GM12892 (cell line): ENCODE data around the gene TAF8.

Source experiments
- DNase-seq: peaks from one replicate; pipeline ENCODE4 v3.0.0; 2011; ENCODE audit not compliant: insufficient read length
- FAIRE-seq: peaks from 2 replicates; lab custom pipeline; 2011; peaks lifted over from hg19 to GRCh38; lab: Jason Lieb, UNC
- POLR2A ChIP-seq: IDR thresholded peaks from 2 replicates; pipeline ENCODE4 v1.6.1; 2011; ENCODE audit warnings: low read depth, low read length, control low read depth
- POLR2AphosphoS5 ChIP-seq: IDR thresholded peaks from 2 replicates; pipeline ENCODE4 v1.6.1; 2011; ENCODE audit warnings: low read depth, low read length, control low read depth
- TAF1 ChIP-seq: IDR thresholded peaks from 2 replicates; pipeline ENCODE4 v1.6.1; 2011; ENCODE audit warnings: low read depth, mild to moderate bottlenecking, control low read depth, low read length, borderline replicate concordance

TAF8 gene

DNA sequence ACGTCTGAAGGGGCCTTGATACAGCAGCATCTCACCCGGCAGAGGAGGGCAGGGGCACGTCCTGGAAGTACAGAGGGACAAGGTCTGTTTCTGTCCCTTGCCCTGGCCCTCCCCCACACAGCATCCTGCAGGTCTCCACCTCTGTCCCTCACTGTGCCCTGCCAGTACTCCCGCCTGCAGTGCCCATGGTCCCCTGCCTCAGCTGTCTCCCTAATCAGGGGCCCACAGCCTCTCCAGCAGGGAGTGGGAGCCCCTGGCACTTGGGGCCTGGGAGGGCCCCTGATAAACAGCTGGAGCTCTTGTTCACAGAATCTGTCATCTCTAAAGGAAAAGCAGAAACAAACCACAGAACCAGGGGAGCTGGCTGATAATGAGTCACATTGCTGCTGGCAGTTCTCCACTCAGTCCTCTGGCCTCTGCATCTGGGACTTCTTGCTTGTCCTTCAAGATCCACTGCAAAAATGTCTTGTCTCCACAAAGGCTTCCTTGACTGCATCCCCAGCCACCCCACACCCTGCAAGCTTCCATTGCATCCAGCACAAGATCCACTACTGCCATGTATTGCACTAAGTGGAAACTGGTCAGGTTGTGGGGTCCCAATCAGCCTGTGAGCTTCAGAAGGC, 33.2 kb upstream of the TAF8 start:
- no peak for TF ChIP-seq TAF1
- TF ChIP-seq POLR2A = no peak
- TF ChIP-seq POLR2AphosphoS5 = no peak
- FAIRE-seq (peak; percentile 17), DNase-seq (no peak)

DNA sequence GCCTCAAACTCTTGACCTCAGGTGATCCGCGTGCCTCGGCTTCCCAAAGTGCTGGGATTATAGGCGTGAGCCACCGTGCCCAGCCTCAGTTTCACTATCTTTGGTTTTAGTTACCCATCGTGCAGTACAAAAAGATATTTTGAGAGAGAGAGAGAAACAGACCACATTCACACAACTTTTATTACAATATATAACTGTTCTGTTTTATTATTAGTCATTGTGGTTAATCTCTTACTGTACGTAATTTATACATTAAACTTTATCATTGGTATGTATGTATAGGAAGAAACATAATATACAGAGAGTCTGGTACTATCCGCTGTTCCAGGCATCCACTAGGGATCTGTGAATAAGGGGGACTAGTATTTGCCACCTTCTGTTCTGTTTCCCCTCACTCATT, 29.4 kb upstream of the TAF8 start:
- no peak for TF ChIP-seq POLR2A
- no peak for TF ChIP-seq TAF1
- TF ChIP-seq POLR2AphosphoS5 = no peak
- no peak for DNase-seq
- FAIRE-seq = no peak

DNA sequence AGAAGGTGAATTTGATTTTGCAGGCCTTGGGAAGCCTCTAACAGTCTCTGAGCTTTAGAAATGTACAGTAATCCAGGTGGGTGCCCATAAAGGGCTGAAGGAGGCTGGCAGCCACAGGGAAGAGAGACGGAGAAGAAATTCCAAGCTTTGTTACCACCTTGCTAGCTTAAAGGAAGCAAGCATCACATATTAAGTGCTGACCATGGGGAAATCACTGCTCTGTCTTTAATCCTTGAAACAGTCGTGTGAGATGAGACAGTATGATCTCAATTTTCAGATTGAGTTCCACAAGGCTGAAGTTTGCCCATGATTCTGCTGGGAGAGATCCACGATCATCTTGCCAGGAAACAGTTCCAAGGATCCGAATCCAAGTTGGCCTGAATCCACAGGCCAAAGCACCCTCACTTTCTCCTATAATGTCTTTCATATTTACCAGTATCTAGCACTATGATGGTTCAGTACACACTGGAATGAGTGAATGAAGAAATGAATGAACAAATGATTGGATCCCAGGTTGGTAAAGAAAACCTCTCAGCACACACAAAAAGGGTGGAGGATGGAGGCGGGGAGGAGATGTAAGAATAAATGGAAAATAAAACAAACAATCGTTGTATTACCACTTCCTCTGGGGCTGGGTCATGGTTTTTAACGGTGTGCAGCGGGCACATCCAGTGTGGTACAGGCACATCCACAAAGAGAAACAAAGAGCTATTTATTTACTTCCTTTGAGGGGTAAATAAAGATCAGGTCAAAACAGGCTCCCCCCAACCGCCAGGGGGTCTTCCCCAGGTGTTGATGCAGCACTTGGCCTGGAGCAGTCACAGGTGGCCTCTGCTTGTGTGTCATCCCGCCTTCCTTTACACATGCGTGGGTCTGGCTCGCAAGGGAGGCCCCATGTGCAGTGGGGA, 28.2 kb upstream of the TAF8 start:
- DNase-seq (no peak), FAIRE-seq (peak; percentile 68)
- no peak for TF ChIP-seq POLR2AphosphoS5
- TF ChIP-seq POLR2A = no peak
- TF ChIP-seq TAF1 = no peak

DNA sequence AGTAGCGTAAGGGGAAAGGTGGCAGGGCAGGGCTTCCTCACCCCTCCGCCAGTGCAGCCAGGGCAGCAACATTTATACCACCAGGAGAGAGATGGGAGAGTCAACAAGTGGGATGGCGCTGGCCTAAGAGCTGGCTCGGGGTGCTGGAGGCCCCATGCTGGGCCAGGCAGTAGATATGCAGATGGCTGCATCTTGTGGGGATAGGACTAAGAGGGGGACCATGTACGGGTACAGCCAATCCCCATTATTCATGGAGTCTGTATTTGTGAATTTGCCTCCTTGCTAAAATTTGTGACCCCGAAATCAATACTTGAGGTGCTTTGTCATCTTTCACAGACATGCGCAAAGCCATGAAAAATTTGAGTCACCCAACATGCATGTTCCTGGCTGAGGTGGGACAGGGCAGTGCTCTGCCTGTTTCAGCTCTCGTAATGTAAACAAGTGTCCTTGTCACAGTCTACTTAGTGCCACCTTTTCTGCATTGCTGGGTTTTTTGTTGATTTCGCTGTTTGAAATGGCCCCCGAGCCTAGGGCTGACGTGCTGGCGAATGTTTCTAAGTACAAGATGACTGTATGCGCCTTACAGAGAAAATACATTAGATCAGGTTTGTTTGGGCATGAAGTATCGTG, 27.5 kb upstream of the TAF8 start:
- DNase-seq (no peak), FAIRE-seq (peak; percentile 76)
- TF ChIP-seq POLR2A = no peak
- TF ChIP-seq TAF1 = no peak
- no peak for TF ChIP-seq POLR2AphosphoS5

DNA sequence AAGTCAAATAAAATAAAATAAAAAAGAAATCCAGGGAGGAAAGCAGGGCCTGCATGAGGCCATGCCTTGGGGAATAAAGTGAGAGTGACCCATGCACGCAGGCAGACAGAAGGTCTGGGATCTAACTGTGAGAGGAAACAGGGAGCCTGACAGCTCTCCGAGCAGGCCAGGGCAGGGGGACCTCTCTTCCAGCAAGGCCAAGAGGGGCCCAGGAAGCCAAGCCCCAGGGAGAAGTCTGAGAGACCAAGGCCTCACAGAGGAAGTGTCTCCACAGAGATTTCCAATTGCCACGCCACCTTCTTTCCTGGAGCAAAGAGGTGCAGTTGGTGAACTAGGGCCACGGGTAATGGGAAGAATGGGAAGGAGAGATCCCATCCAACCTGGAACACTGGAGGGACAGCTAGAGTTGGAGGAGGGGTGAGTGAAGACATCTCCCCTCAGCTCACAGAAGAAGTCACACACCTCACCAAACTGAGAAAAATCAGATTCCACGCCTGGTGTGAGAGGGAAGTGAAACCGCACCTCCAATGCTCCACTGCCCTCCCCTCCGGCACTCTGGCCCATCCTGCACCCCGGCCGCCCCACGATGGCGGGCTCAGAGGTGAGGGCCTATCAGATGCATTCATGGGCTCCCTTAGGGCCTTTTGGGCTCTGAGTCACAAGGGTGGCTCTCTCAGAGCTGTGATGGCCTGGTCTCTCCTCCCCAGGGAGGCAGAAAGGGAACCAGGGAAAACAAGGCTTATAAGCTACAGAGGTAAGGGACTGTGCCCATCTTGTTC, 25.1 kb upstream of the TAF8 start:
- peak; percentile 69 for DNase-seq
- TF ChIP-seq POLR2A = peak; percentile 58; the same call in 1 of the 2 replicates
- 0 out of 2 replicates have a peak, but pooled peaks have one; percentile 32 for TF ChIP-seq POLR2AphosphoS5
- TF ChIP-seq TAF1 = no peak
- peak; percentile 95 for FAIRE-seq

DNA sequence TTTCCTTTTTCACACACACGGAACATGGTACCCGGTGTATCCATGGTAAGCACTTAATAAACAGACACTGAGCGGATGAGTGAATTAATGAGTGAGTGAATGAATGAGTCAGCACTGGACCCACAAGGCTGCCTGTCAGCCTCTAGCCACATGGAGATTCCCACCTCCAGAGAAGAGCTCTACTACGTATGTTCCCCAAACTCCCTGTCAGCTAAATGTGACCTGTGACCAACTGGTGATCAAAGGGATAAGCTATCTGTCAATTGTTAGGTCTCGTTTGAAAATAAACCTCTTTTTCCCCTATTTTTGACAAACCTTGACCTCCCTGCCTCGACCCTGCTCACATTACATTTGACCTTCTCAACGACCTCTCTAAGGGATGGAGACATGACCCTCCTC, 24.5 kb upstream of the TAF8 start:
- no peak for TF ChIP-seq TAF1
- no peak for TF ChIP-seq POLR2AphosphoS5
- TF ChIP-seq POLR2A = no peak
- DNase-seq (no peak), FAIRE-seq (no peak)

DNA sequence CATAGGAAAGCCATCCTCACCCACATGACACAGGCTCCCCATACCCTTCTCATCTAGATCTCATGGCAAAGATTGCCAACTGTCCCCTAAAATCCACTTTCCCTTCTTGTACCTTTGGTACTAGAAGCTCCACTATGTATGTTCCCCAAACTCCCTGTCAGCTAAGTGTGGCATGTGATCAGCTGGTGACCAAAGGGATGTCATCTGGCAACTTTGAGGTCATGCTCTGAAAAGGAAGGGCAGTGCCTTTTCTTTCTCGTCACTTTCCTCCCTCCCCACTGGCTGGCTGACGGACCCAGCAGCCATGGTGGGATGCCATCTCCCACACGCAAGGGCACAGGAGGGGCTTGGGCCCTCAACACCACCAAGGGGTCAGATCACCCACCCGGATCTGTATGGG, 23.8 kb upstream of the TAF8 start:
- FAIRE-seq (no peak), DNase-seq (no peak)
- no peak for TF ChIP-seq POLR2AphosphoS5
- no peak for TF ChIP-seq TAF1
- TF ChIP-seq POLR2A = no peak

DNA sequence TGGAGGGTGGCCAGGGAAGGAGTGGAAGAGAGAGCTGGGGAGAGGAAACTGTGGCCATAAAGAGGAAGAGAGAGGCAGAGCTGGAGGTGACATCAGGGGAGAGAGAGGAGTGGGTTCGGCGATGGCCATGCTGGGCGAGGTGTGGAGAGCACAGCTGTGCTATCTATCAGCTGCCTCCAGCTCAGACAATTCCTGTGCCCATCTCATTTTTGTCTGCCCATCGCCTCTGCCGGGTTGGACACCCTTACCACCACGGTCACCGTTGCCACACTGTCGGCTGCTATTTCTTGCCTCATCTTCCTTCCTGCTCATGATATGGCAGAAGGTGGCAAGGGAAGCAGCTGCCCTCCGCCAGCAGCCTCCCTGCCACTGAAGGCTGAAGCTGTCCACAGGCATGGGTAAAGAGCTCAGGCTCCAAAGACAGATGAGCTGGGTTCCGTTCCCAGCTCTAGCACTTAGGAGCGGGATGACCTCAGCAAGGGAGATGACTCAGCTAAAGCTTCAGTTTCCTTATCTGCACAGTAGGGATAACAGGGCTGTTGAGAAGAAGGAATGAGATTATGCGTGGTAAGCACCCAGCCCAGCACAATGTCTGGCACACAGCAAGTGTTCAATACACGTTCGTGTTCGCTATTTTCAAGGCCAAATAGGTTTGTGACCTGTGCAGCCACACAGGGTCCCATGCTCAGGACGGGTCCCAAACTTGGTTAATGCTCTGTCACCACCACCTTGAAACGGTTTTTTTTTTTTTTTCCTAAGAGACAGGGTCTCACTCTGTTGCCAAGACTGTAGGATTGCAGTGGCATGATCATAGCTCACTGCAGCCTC, 21.9 kb upstream of the TAF8 start:
- DNase-seq (no peak), FAIRE-seq (peak; percentile 14)
- TF ChIP-seq TAF1 (no peak), POLR2A (no peak), POLR2AphosphoS5 (no peak)

DNA sequence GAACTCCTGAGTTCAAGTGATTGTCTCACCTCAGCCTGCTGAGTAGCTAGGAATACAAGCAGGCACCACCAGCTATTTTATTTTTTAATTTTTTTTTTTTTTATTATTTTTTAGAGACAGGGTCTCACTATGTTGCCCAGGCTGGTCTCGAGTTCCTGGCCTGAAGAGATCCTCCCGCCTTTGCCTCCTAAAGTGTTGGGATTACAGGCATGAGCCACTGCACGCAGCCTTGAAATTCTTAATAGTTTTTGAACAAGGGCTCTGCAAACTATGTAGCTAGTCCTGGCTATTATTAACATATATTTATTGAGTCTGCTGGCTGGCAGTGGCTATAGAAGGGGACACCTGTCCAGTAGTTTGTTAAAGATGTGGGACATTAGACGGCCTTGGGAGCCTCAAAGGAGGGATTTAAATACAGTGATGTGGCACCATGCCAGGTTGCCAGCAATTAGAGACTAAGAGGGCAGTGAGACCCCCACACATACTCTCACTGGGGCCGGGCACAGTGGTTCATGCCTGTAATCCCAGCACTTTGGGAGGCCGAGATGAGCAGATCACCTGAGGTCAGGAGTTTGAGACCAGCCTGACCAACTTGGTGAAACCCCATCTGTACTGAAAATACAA, 21.1 kb upstream of the TAF8 start:
- DNase-seq (no peak), FAIRE-seq (no peak)
- TF ChIP-seq TAF1 = no peak
- TF ChIP-seq POLR2A = no peak
- no peak for TF ChIP-seq POLR2AphosphoS5

DNA sequence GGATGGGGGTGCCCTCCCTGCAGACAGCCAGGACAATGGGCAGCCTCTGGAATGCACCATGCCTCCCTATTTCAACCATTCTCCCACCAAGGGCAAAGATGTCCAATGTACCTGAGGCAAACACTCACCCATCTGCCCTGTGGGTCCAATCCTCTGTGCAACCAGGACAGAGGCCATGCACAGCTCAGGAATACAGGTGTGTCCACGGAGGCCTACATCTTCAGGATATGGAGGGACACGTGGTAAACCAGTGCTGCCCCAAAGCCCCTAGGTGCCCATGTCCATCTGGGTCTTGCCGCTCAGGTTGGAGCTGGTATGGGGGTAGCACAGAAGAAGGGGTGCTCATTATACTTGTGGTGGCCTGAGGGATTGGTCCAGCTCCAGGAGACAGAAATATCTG, 20.4 kb upstream of the TAF8 start:
- TF ChIP-seq POLR2A = no peak
- TF ChIP-seq POLR2AphosphoS5 = no peak
- no peak for TF ChIP-seq TAF1
- no peak for FAIRE-seq
- no peak for DNase-seq
